ENCODE measurements around the gene SULF2.

SULF2 gene

DNA sequence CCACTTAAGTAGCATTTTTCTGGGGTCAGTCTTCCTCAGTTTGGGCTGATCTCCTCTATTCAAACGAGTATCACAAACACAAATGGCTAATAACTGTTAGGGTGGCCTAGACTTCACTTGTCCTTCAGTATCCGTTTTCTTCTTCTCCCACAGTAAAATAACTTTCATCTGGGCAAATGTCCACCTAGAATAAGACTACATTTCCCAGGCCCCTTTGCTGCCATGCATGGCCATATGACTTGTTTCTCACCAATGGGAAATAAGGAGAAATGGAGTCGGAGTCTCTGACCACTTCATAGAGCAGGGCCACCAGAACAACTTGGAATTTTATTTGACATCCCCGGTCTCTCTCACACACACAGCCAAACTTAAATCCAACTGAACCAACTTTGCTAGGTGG is 51.4 kb downstream of the SULF2 start:
- no peak for DNase-seq

DNA sequence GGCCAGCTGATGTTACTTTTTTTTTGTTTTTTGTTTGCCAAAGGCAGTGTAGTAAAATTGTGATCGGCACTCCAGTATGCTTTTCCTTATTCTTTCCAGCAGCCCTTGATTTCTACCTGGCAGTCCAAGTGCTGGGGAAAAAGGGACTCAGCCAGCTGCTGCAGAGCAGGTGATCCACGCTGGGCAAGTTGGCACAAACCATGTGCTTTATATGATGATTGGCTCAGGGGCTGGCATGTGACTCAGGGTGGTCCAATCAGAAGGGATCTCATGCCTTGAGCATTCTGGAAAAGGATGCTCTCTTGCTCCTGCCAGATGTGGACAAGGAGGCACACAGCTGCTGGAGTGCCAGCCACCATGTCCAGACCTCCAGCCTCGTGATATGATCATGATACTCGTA is 54.5 kb downstream of the SULF2 start:
- DNase-seq: no peak

- no peak for DNase-seq
Observed at GRCh38 chr20:47729472-47729871, 55.8 kb downstream of the SULF2 start.

- DNase-seq: no peak
Observed at GRCh38 chr20:47727909-47728361, 57.3 kb downstream of the SULF2 start.

DNA sequence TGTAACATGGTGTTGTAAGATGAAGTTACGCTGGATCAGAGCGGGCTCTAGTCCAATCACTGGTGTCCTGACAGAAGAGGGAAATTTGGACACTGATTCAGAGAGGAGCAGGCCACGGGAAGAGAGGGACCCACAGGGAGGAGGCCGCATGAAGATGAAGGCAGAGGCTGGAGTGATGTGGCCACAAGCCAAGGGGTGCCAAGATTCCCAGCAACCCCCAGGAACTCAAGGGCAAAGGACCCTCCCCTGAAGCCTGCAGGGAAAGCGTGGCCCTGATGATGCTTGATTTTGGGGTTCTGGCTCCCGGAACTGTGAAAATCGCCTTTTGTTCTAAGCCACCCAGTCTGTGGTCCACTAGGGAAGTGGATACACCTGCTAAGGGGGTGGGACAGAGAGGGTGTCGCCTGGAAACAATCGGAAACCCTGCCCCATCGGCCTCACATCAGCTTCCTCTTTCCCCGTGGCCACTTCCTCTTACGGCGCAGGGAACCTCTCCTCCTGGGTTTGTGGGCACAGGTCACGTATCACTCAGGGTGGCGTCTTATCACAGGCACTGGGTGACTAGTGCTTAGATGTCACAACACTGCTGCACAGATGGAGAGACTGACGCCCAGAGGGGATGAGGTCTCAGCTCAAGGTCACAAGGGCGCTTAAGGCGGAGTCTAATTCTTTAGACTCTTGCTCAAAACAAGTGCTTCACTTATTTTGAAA is 58.0 kb downstream of the SULF2 start:
- DNase-seq: no peak

DNA sequence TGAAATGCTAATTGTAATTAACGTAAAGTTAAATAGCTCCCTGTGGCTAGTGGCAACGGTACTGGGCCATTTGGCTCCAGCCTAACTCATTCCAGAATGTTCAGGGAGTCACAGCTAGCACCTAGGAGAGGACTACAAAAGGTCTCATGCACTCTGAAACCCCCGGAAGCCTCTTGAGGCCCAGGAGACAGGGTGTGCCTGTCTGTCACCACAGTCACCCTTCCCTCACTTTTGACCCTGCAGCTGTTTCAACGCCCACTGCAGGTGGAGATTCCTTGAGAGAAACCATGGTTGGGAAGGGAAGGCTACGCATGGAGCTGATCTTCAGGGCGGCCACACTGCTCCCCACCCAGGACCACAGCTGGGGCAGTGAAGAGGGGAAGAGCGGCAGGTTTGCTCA is 58.6 kb downstream of the SULF2 start:
- no peak for DNase-seq

DNA sequence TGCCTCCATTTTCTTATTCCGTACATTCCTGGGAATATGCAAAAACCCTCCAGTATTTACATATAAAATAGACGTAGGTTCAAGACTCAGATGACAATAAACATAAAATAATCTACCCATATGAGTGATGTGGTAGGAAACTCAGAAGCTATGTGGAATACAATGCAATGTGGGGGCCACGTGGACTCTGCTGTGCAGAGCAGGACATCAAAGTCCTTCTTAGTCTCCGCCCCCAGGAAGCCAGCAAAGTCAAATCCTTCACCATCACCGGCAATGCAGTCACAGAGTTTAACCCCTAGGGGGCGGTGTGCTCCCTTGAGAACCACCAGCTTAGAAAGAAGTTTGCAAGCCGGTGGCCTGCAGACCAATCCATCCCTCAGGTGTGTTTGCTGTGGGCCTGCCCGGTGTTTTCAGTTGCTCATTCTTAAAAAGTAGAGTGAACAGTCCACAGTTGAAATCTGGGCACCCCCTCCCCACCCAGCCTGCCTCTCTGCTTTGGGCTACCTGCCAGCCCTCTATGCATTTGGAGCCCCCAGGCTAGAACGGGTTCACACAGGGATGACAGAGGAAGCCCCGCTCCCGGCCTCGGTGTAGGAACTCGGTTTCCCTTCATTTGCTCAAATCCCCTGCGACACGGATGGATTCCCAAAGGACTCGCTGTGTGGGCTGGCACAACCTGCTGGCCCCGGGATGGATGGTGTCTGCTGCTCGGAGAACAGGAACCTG is 59.9 kb downstream of the SULF2 start:
- peak; percentile 60 for DNase-seq

DNA sequence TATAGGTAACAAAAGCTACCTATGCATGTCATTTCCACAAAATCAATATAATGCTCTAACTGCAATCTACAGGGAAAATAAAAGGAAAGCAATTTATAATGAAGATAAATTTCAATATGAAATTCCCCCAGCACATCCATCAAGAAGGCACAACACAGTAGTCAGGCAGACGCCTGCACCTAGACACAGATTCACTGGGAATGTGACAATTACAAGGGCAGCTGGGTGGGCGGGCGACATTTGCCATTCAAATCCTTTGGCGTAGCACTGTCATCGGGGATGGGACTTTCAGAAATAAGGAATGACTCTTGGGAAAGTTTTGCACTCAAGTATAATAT is 60.4 kb downstream of the SULF2 start:
- DNase-seq: no peak

GRCh38 chr20:47724396-47724795 is 60.9 kb downstream of the SULF2 start:
- no peak for DNase-seq

- DNase-seq: no peak
Observed at GRCh38 chr20:47723322-47723721, 62.0 kb downstream of the SULF2 start.

DNA sequence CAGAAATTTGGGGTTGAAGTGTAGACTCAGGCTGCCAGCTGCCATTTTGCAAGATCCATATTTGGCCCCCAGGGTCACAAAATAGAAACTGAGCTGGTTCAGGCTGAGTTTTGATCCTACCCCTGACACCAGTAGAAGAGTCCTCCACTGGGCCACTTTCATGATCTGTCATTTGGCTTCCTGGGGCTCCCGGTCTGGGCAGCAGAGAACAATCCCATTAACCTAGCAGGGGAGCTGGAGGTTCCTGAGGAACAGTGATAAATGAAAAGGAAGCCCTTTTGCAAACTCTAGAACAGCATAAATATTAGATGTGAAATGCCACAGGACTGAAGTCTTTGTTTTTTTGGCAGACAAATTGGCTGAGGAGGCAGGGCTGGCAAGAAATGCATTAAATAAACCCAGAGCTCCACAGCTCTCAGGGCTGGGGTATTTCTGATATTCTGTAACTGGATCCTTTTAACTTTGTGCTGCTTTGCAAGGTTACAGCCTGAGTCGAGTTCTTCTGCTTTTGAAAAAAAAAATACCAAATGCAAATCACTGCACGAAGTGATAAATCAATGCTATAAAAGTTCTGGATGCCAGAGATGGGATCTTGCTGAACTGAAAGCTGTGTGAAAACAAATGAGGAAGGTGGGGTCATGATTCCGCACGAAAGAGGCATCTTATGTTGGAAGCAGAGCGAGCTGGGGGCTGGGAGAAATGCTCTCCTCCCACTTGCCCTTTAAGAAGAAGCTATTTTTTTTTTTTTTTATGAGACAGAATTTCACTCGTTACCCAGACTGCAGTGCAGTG is 64.4 kb downstream of the SULF2 start:
- no peak for DNase-seq

- DNase-seq: no peak
Observed at GRCh38 chr20:47719625-47720024, 65.7 kb downstream of the SULF2 start.

DNA sequence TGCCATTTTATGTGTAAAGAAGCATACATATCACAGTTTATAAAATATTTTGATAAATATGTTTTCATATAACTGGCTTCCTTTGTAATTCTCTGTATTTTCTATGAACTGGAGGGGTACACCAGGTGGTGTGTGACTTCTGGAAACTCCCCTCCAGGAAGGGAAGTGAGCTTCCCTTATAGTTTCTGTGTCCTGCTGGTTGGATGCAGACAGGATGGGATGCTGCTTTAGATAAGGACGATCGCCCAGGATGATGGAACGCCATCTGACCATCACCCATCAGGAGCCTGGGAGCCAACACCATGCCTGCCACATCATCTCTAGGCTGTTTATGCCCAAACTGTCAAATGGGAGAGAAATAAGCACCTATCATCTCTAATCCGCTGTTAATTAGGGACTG is 66.1 kb downstream of the SULF2 start:
- no peak for DNase-seq

GRCh38 chr20:47718398-47718797 is 66.9 kb downstream of the SULF2 start:
- DNase-seq: no peak

GRCh38 chr20:47717421-47717820 is 67.9 kb downstream of the SULF2 start:
- no peak for DNase-seq

DNA sequence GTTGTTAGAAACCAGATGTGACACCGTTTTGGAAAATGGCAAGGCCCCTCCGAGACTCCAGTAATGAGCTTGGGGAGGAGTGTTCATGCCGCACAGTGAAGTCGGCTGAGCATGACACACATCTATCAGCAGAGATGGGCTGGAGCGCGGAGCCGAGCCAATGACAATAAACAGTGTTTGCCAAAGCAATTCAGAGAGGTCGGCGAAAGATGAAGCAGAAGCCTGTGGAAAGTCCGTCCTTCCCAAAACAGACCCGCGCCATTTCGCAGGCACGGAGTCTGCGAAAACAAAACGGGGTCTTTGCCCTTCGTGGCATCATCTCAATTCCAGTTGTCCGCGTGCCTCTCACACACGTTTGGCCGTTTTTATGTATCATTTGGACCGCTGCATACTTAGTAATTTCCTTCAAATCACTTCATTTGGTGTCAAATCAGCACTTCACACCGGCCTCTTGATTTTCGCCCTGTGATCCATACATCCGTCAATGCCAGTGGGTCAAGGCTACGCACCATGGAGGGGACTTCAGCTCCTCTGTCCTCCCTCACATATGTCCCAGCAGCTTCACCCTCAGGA is 71.3 kb downstream of the SULF2 start:
- DNase-seq: no peak

DNA sequence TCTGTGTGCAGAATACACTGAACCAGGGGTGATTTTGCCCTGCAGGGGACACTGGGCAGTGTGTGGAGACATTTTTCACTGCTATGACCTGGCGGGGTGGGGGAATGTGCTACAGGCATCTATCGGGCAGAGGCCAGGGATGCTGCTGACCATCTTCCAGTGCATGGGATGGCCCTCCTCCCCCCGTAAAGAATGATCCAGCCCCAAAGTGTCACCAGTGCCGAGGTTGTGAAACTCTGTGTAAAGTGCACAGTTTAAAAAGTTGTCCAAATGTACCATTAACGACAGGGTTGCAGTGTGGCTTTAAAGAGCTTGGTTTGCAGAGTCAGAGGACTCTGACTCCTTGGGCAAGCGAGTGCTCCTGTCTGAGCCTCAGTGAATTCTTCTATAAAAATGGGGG is 72.1 kb downstream of the SULF2 start:
- no peak for DNase-seq

- DNase-seq: no peak
Observed at GRCh38 chr20:47711046-47711752, 74.1 kb downstream of the SULF2 start.

- no peak for DNase-seq
Observed at GRCh38 chr20:47710665-47711045, 74.6 kb downstream of the SULF2 start.

- no peak for DNase-seq
Observed at GRCh38 chr20:47708953-47709833, 76.1 kb downstream of the SULF2 start.

- no peak for DNase-seq
Observed at GRCh38 chr20:47708140-47708807, 77.0 kb downstream of the SULF2 start.

Data from HCEC 1CT (cell line).